Neuronal stem cell (in vitro differentiated cells): Measurements from ENCODE around the gene GATM. TPM values are rescaled to one million over a fixed set of nuclear protein-coding genes. Genes with fewer than 3 reads are reported as not detected.

Experiments used
- DNase-seq: peaks from one replicate; pipeline ENCODE4 v3.0.0-alpha.2; 2013; ENCODE audit warnings: low spot score
- H2AFZ ChIP-seq: one replicate; pipeline ENCODE4 v1.6.1; 2013; ENCODE audit warnings: mild to moderate bottlenecking, low read length, inconsistent platforms
- H2AK5ac ChIP-seq: 2 replicates; pipeline ENCODE4 v1.6.1; 2013; ENCODE audit warnings: low read depth, mild to moderate bottlenecking, inconsistent platforms, low read length, moderate library complexity, mixed read lengths
- H2BK120ac ChIP-seq: 2 replicates; pipeline ENCODE4 v1.6.1; 2013; ENCODE audit warnings: low read depth, mild to moderate bottlenecking, inconsistent platforms, low read length, moderate library complexity, mixed read lengths
- H2BK12ac ChIP-seq: one replicate; pipeline ENCODE4 v1.6.1; 2013; ENCODE audit warnings: low read length, inconsistent platforms
- H2BK15ac ChIP-seq: 2 replicates; pipeline ENCODE4 v1.6.1; 2013; ENCODE audit warnings: mild to moderate bottlenecking, low read length, inconsistent platforms, mixed read lengths
- H2BK5ac ChIP-seq: one replicate; pipeline ENCODE4 v1.6.1; 2013; ENCODE audit warnings: inconsistent platforms, mild to moderate bottlenecking, low read length, moderate library complexity
- H3K14ac ChIP-seq: one replicate; pipeline ENCODE4 v1.6.1; 2013; ENCODE audit warnings: low read length, inconsistent platforms
- H3K18ac ChIP-seq: 2 replicates; pipeline ENCODE4 v1.6.1; 2013; ENCODE audit warnings: low read length, inconsistent platforms
- H3K23ac ChIP-seq: 2 replicates; pipeline ENCODE4 v1.6.1; 2013; ENCODE audit warnings: low read depth, mild to moderate bottlenecking, mixed read lengths, low read length, inconsistent platforms; ENCODE audit not compliant: poor library complexity
- H3K27ac ChIP-seq: replicated peaks from 3 replicates; pipeline ENCODE4 v1.5.1; 2013; ENCODE audit warnings: low read length, inconsistent platforms
- H3K27me3 ChIP-seq, 3 experiments: 2 replicates each; pipeline ENCODE4 v1.6.1; 2013; ENCODE audit warnings: low read length in 3 of 3, mild to moderate bottlenecking in 2 of 3, inconsistent platforms in 1 of 3, low read depth in 1 of 3, mixed read lengths in 1 of 3, moderate library complexity in 1 of 3; ENCODE audit not compliant: control insufficient read depth in 3 of 3, insufficient read depth in 3 of 3
- H3K36me3 ChIP-seq, 2 donors: replicated peaks in 1 of 2; 2 replicates each; pipeline ENCODE4 v1.6.1; 2013; ENCODE audit warnings: low read length in 2 of 2; ENCODE audit not compliant: control insufficient read depth in 2 of 2, insufficient read depth in 2 of 2
- H3K4ac ChIP-seq: 2 replicates; pipeline ENCODE4 v1.6.1; 2013; ENCODE audit warnings: inconsistent platforms, mild to moderate bottlenecking, low read length, moderate library complexity
- H3K4me1 ChIP-seq, 2 donors: 1 replicate in 1 of 2; 2 replicates in 1 of 2; pipeline ENCODE4 v1.6.1; 2013; ENCODE audit warnings: low read length in 2 of 2, low read depth in 1 of 2; ENCODE audit not compliant: control insufficient read depth in 2 of 2, insufficient read depth in 1 of 2
- H3K4me2 ChIP-seq: one replicate; pipeline ENCODE4 v1.6.1; 2013; ENCODE audit warnings: mild to moderate bottlenecking, low read length, inconsistent platforms; ENCODE audit not compliant: insufficient read depth, poor library complexity, severe bottlenecking
- H3K4me3 ChIP-seq, 2 donors: 2 replicates each; pipeline ENCODE4 v1.5.1; 2013; ENCODE audit warnings: low read length in 2 of 2, mild to moderate bottlenecking in 2 of 2, inconsistent platforms in 1 of 2, moderate library complexity in 1 of 2
- H3K79me1 ChIP-seq: one replicate; pipeline ENCODE4 v1.6.1; 2013; ENCODE audit warnings: low read depth, mild to moderate bottlenecking, inconsistent platforms, low read length, moderate library complexity
- H3K9ac ChIP-seq: one replicate; pipeline ENCODE4 v1.6.1; 2013; ENCODE audit warnings: mild to moderate bottlenecking, low read depth, low read length, inconsistent platforms; ENCODE audit not compliant: poor library complexity
- H3K9me3 ChIP-seq, 2 donors: replicated peaks in 1 of 2; 2 replicates each; pipeline versions ENCODE3 to v1.6.1; 2013; ENCODE audit warnings: low read length in 2 of 2, mild to moderate bottlenecking in 2 of 2, inconsistent platforms in 1 of 2, low read depth in 1 of 2, mixed read lengths in 1 of 2, moderate library complexity in 1 of 2; ENCODE audit not compliant: control insufficient read depth in 2 of 2, insufficient read depth in 1 of 2
- H4K8ac ChIP-seq: one replicate; pipeline ENCODE4 v1.6.1; 2013; ENCODE audit warnings: low read depth, mild to moderate bottlenecking, inconsistent platforms, low read length, moderate library complexity
- H4K91ac ChIP-seq: one replicate; pipeline ENCODE4 v1.6.1; 2013; ENCODE audit warnings: low read length, low read depth, mild to moderate bottlenecking, inconsistent platforms; ENCODE audit not compliant: poor library complexity
- WGBS, 2 donors: extraction: QIAGEN DNeasy Blood & Tissue Kit; methylation state at CpG; one replicate each; pipeline ENCODE4 v1.1.7; 2013; ENCODE audit warnings: missing lambda C conversion rate in 2 of 2, mixed read lengths in 1 of 2; ENCODE audit not compliant: insufficient read length in 2 of 2, insufficient replicate concordance in 1 of 2; ENCODE audit errors: extremely low coverage in 2 of 2; 5-methylcytosine and 5-hydroxymethylcytosine counted together
- polyA plus RNA-seq, 2 experiments: library from polyadenylated mRNA; stranded (reverse); fragments of 200-250 nt; gene quantifications; one replicate each; pipeline ENCODE4 v1.2.3, GENCODE V29; 2013

GATM gene
- 13.9 TPM for polyA plus RNA-seq (2013, experiment 1 of 2)
- polyA plus RNA-seq (2013, experiment 2 of 2): 15.2 TPM

- Histone ChIP-seq H3K4me2 (peak within 1 kb of the TSS; percentile 88), H2BK120ac (peak within 1 kb of the TSS; percentile 4), H2AFZ (peak within 1 kb of the TSS; percentile 95), H3K4me1 (peaks cover 4% of the 10 kb centered on the region in 2 donors), H3K4ac (no peak within 1 kb of the TSS), H4K91ac (no peak within 1 kb of the TSS), H3K4me3 (peak within 1 kb of the TSS; percentile 50 to 87), H2BK15ac (no peak within 1 kb of the TSS), H3K36me3 (no peaks in the 10 kb centered on the region), H3K27ac (no peak within 1 kb of the TSS), H2BK12ac (peak within 1 kb of the TSS; percentile 58), H4K8ac (peak within 1 kb of the TSS; percentile 65), H2BK5ac (peak within 1 kb of the TSS; percentile 68), H3K27me3 (peaks cover 0 to 29% (median 10%) of the 10 kb centered on the region in 3 experiments), H3K9me3 (peaks cover 0 to 5% of the 10 kb centered on the region in 2 donors), H3K79me1 (no peaks in the 10 kb centered on the region), H2AK5ac (no peak within 1 kb of the TSS), H3K9ac (peak within 1 kb of the TSS; percentile 91), H3K23ac (peak within 1 kb of the TSS; percentile 80), H3K18ac (peak within 1 kb of the TSS; percentile 97), H3K14ac (peak within 1 kb of the TSS; percentile 94)
- peak; percentile 76 for DNase-seq
- WGBS, 2 donors: no CpG with 5 or more reads among the region's 87 CpGs
Measured at GRCh38 chr15:45378149-45378912, at the start of gene GATM. Gene GATM, minus strand, starts transcription at chr15:45378544. Its CDS starts 91 bp downstream, at chr15:45378453.

GRCh38 chr15:45427085-45427484 lies 48.7 kb upstream of the GATM start:
- H3K4ac ChIP-seq: no peak overlapping the region
- no peak overlapping the region for H3K9ac ChIP-seq
- H3K9me3 ChIP-seq: no peaks in the 10 kb centered on the region
- peaks cover 0 to 16% (median 0%) of the 10 kb centered on the region in 3 experiments for H3K27me3 ChIP-seq
- no peak overlapping the region for H3K14ac ChIP-seq
- H3K36me3 ChIP-seq: peaks cover 0 to 15% of the 10 kb centered on the region in 2 donors
- H3K27ac ChIP-seq: no peak overlapping the region
- no peaks in the 10 kb centered on the region for H3K4me1 ChIP-seq
- no peak overlapping the region for H3K4me3 ChIP-seq
- no peak overlapping the region for H2BK5ac ChIP-seq
- H4K8ac ChIP-seq: no peak overlapping the region
- no peak overlapping the region for H3K23ac ChIP-seq
- no peak overlapping the region for H4K91ac ChIP-seq
- H2AK5ac ChIP-seq: no peak overlapping the region
- no peak overlapping the region for H2AFZ ChIP-seq
- H3K4me2 ChIP-seq: no peak overlapping the region
- no peak for DNase-seq
- no CpG with 5 or more reads among the region's 11 CpGs for WGBS, 2 donors
- H2BK12ac ChIP-seq: no peak overlapping the region
- H3K18ac ChIP-seq: no peak overlapping the region
- H2BK15ac ChIP-seq: no peak overlapping the region
- no peak overlapping the region for H2BK120ac ChIP-seq
- H3K79me1 ChIP-seq: no peaks in the 10 kb centered on the region

- Histone ChIP-seq H3K18ac (no peak overlapping the region), H3K36me3 (peaks cover 0 to 34% of the 10 kb centered on the region in 2 donors), H3K4ac (no peak overlapping the region), H3K4me2 (no peak overlapping the region), H4K8ac (no peak overlapping the region), H3K23ac (no peak overlapping the region), H2BK120ac (no peak overlapping the region), H2BK15ac (no peak overlapping the region), H3K14ac (no peak overlapping the region), H3K9me3 (no peaks in the 10 kb centered on the region), H3K27me3 (peaks cover 0 to 7% (median 0%) of the 10 kb centered on the region in 3 experiments), H3K9ac (no peak overlapping the region), H2AK5ac (no peak overlapping the region), H3K4me3 (no peak overlapping the region), H2AFZ (no peak overlapping the region), H2BK12ac (no peak overlapping the region), H3K4me1 (no peaks in the 10 kb centered on the region), H4K91ac (no peak overlapping the region), H2BK5ac (no peak overlapping the region), H3K79me1 (no peaks in the 10 kb centered on the region), H3K27ac (no peak overlapping the region)
- DNase-seq: no peak
- WGBS, 2 donors: no CpG with 5 or more reads among the region's 7 CpGs
Measured at GRCh38 chr15:45425135-45425534, 46.8 kb upstream of the GATM start.

GRCh38 chr15:45424429-45424828 lies 46.1 kb upstream of the GATM start:
- H3K36me3 ChIP-seq: peaks cover 0 to 41% of the 10 kb centered on the region in 2 donors
- H3K27me3 ChIP-seq: peaks cover 0 to 2% (median 0%) of the 10 kb centered on the region in 3 experiments
- no peak overlapping the region for H4K91ac ChIP-seq
- H3K4me3 ChIP-seq: no peak overlapping the region
- no peak overlapping the region for H4K8ac ChIP-seq
- H3K9me3 ChIP-seq: no peaks in the 10 kb centered on the region
- H3K27ac ChIP-seq: no peak overlapping the region
- H3K14ac ChIP-seq: peak overlapping the region; percentile 56
- no peak overlapping the region for H2BK12ac ChIP-seq
- H3K4ac ChIP-seq: no peak overlapping the region
- no peak overlapping the region for H2BK5ac ChIP-seq
- no CpG with 5 or more reads among the region's 2 CpGs for WGBS, 2 donors
- H2BK15ac ChIP-seq: no peak overlapping the region
- H3K18ac ChIP-seq: no peak overlapping the region
- no peak overlapping the region for H3K23ac ChIP-seq
- H3K4me2 ChIP-seq: no peak overlapping the region
- H2AK5ac ChIP-seq: no peak overlapping the region
- H3K79me1 ChIP-seq: no peaks in the 10 kb centered on the region
- no peak overlapping the region for H2AFZ ChIP-seq
- no peaks in the 10 kb centered on the region for H3K4me1 ChIP-seq
- no peak overlapping the region for H2BK120ac ChIP-seq
- no peak for DNase-seq
- no peak overlapping the region for H3K9ac ChIP-seq
